ENCODE measurements around the gene MLLT10.

DNA sequence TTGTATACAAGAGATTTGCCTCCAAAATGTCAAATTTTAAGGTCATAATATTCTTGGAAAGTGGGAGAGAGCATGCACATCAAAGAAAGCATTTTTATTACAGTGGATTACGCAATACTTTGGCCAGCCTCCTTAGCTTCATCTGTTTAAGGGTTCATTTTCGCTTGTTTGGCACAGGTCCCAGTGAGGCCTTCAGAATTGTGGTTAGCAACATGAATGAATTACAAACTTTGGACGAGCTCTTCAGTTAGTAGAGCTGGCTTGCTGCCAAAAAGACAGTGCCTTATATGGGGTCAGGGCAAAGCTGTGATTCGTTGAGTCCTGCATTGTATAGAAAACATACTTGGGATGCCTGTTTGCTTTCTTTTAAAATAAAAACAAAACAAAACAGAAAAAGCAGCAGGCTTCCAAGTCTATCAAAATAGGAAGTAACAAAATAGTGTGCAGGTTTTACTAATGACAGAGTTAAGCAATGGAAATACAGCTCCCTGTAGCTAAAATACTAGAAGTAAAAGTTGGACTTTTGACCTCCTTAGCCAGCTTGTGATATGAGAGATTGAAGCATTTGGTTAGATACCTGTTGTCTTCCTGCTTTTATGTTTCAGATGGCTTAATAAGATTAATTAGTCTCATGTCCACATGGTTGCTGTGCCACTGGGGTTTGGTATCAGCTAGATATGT lies 190.8 kb downstream of the MLLT10 start:
- TF ChIP-seq, protein P1, sequence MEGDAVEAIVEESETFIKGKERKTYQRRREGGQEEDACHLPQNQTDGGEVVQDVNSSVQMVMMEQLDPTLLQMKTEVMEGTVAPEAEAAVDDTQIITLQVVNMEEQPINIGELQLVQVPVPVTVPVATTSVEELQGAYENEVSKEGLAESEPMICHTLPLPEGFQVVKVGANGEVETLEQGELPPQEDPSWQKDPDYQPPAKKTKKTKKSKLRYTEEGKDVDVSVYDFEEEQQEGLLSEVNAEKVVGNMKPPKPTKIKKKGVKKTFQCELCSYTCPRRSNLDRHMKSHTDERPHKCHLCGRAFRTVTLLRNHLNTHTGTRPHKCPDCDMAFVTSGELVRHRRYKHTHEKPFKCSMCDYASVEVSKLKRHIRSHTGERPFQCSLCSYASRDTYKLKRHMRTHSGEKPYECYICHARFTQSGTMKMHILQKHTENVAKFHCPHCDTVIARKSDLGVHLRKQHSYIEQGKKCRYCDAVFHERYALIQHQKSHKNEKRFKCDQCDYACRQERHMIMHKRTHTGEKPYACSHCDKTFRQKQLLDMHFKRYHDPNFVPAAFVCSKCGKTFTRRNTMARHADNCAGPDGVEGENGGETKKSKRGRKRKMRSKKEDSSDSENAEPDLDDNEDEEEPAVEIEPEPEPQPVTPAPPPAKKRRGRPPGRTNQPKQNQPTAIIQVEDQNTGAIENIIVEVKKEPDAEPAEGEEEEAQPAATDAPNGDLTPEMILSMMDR (IDR thresholded peaks at IDR 0.05; ENCODE audit: low read depth, low read length), result no peak
- TF ChIP-seq POLR2A (IDR thresholded peaks at IDR 0.05; ENCODE audit: extremely low read depth, insufficient read length), result no peak
- TF ChIP-seq, protein P2, sequence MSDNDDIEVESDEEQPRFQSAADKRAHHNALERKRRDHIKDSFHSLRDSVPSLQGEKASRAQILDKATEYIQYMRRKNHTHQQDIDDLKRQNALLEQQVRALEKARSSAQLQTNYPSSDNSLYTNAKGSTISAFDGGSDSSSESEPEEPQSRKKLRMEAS (IDR thresholded peaks at IDR 0.05; ENCODE audit: low read depth, low read length), result no peak; the same call in 1 of the 2 replicates

All from NB4 (cell line).